Right atrium auricular region (tissue), 2 donors: ENCODE measurements around the gene ENTPD6. TPM values are rescaled to one million over a fixed set of nuclear protein-coding genes. Genes with fewer than 3 reads are reported as not detected.
A peak's percentile ranks its signal among the peaks of the same experiment; 100 is the strongest.

ENCODE experiments used
- DNase-seq: peaks from one replicate; pipeline ENCODE4 v3.0.0-alpha.2; 2019; ENCODE audit warnings: low spot score
- H3K27ac ChIP-seq, 2 donors: fragments of 200-600 bp; sonication (generic); 1 replicate in 1 of 2; 2 replicates in 1 of 2; pipeline ENCODE4 v1.5.1; 2016 to 2019
- H3K27me3 ChIP-seq, 2 donors: fragments of 200-600 bp; sonication (generic); one replicate each; pipeline versions ENCODE4 v1.5.1 to v1.6.0; 2017 to 2019
- H3K36me3 ChIP-seq: fragments of 200-600 bp; sonication (generic); one replicate; pipeline ENCODE4 v1.5.1; 2016
- H3K4me1 ChIP-seq, 2 donors: fragments of 200-600 bp; sonication (generic); one replicate each; pipeline versions ENCODE4 v1.5.1 to v1.6.0; 2017 to 2019
- H3K4me3 ChIP-seq, 2 donors: fragments of 200-600 bp; sonication (generic); 1 replicate in 1 of 2; 2 replicates in 1 of 2; pipeline ENCODE4 v1.5.1; 2017 to 2019; ENCODE audit warnings: mild to moderate bottlenecking in 1 of 2, moderate library complexity in 1 of 2
- H3K9me3 ChIP-seq, 2 donors: fragments of 200-600 bp; sonication (generic); one replicate each; pipeline ENCODE4 v1.5.1; 2019
- total RNA-seq, 2 donors: library from RNA; depleted of rRNA; stranded (reverse); fragments of >200 nt; gene quantifications; one replicate each; pipeline ENCODE4 v1.1.0, GENCODE V29; 2016
- TF ChIP-seq, protein P1 (sequence below), 2 donors: fragments of 200-600 bp; sonication (generic); IDR thresholded peaks; one replicate each; pipeline ENCODE4 v1.5.1; 2019; ENCODE audit warnings: antibody characterized with exemption in 2 of 2

ENTPD6 gene
- total RNA-seq, 2 donors from 2014 or later = 75.9 to 116 TPM

DNA sequence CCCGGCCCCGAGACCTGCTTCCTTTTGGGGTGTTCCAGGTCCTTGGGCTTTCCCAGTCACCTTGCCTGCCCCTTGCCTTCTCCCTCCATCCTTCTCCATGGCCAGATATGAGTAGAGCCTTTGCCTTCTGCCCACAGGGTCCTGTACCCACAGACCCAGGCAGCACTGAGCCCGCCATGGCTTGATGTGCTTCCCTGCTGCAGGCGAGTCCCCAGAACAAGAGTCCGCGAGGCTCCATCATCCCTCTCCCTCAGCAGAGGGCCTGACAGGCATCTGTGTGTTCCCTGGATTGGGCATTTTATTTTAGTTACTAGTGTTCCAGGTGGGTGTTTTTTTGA is 74.3 kb downstream of the ENTPD6 start:
- Histone ChIP-seq H3K36me3 (peaks cover 50% of the 10 kb centered on the region), H3K27ac (no peak overlapping the region), H3K27me3 (no peaks in the 10 kb centered on the region), H3K9me3 (no peaks in the 10 kb centered on the region), H3K4me3 (no peak overlapping the region), H3K4me1 (peaks cover 0 to 37% of the 10 kb centered on the region in 2 donors)
- TF ChIP-seq, protein P1, sequence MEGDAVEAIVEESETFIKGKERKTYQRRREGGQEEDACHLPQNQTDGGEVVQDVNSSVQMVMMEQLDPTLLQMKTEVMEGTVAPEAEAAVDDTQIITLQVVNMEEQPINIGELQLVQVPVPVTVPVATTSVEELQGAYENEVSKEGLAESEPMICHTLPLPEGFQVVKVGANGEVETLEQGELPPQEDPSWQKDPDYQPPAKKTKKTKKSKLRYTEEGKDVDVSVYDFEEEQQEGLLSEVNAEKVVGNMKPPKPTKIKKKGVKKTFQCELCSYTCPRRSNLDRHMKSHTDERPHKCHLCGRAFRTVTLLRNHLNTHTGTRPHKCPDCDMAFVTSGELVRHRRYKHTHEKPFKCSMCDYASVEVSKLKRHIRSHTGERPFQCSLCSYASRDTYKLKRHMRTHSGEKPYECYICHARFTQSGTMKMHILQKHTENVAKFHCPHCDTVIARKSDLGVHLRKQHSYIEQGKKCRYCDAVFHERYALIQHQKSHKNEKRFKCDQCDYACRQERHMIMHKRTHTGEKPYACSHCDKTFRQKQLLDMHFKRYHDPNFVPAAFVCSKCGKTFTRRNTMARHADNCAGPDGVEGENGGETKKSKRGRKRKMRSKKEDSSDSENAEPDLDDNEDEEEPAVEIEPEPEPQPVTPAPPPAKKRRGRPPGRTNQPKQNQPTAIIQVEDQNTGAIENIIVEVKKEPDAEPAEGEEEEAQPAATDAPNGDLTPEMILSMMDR (IDR thresholded peaks at IDR 0.05) = no peak
- no peak for DNase-seq

- Histone ChIP-seq H3K36me3 (peaks cover 59% of the 10 kb centered on the region), H3K27ac (peak overlapping the region in 1 of 2 donors; percentile 20), H3K27me3 (no peaks in the 10 kb centered on the region), H3K4me3 (no peak overlapping the region), H3K4me1 (peaks cover 0 to 43% of the 10 kb centered on the region in 2 donors), H3K9me3 (no peaks in the 10 kb centered on the region)
- DNase-seq = no peak
- TF ChIP-seq, protein P1 (IDR thresholded peaks at IDR 0.05) = no peak
Observed at GRCh38 chr20:25270829-25271251, 75.3 kb downstream of the ENTPD6 start.

- no peak overlapping the region for H3K4me3 ChIP-seq
- peaks cover 68% of the 10 kb centered on the region for H3K36me3 ChIP-seq
- TF ChIP-seq, protein P1 (IDR thresholded peaks at IDR 0.05) = no peak
- peaks cover 0 to 47% of the 10 kb centered on the region in 2 donors for H3K4me1 ChIP-seq
- H3K9me3 ChIP-seq = no peaks in the 10 kb centered on the region
- H3K27ac ChIP-seq = peak overlapping the region in 1 of 2 donors; percentile 20
- H3K27me3 ChIP-seq = no peaks in the 10 kb centered on the region
- no peak for DNase-seq
Observed at GRCh38 chr20:25271486-25272222, 76.1 kb downstream of the ENTPD6 start.

DNA sequence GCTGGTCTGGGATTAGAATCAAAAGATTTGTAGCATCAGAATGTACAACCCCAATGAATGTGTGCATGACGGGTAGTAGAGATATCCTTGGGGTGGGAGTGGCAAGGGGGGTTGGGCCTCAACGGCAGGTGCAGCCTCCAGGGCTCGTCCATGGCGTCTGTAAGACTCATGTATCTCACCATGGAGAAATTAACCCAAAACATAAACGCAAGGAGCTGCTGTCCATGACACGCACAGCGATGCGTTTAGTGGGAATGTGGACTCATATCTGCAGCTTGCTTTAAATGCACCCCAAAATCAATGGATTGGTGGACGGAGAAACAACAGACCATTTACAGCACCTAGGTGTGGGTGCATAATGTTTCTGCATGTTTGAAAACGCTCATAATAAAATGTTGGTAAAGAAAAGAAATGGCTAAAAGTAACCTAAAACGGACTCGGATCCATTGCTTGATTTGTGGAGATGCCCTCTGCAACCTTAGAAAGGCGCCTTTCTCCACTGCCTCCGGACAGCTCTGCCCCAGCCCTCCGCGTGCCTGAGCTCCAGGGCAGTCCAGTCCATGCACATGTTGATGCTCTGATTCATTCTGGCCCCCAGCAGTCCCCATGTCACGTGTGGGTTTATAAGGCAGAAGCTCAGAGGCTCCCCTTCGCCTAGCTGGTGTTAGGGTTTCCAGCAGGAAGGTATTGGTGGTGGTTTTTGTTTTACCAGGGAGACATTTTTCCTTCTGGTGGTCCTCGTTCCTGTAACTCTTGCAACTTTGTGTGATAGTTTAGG is 76.9 kb downstream of the ENTPD6 start:
- Histone ChIP-seq H3K27me3 (no peaks in the 10 kb centered on the region), H3K27ac (peak overlapping the region; percentile 46 to 78), H3K4me1 (peaks cover 0 to 55% of the 10 kb centered on the region in 2 donors), H3K9me3 (no peaks in the 10 kb centered on the region), H3K36me3 (peaks cover 75% of the 10 kb centered on the region), H3K4me3 (no peak overlapping the region)
- TF ChIP-seq, protein P1 (IDR thresholded peaks at IDR 0.05) = no peak
- DNase-seq = no peak

GRCh38 chr20:25273046-25273445 is 77.5 kb downstream of the ENTPD6 start:
- peaks cover 0 to 61% of the 10 kb centered on the region in 2 donors for H3K4me1 ChIP-seq
- no peaks in the 10 kb centered on the region for H3K27me3 ChIP-seq
- peak overlapping the region; percentile 46 to 78 for H3K27ac ChIP-seq
- peaks cover 82% of the 10 kb centered on the region for H3K36me3 ChIP-seq
- no peaks in the 10 kb centered on the region for H3K9me3 ChIP-seq
- TF ChIP-seq, protein P1 (IDR thresholded peaks at IDR 0.05) = no peak
- no peak overlapping the region for H3K4me3 ChIP-seq
- DNase-seq = no peak
